ENCODE results near the gene PCDHGA12. TPM values are rescaled to one million over a fixed set of nuclear protein-coding genes. Genes with fewer than 3 reads are reported as not detected.
"Not testable (repeated sequence)": the region's sequence is repeated elsewhere in the genome, so short reads cannot be mapped to it uniquely, and the experiment has no call there.

PCDHGA12 gene
- total RNA-seq, 4 donors from 2014 or later: 3.4 to 9.1 (median 6.3) TPM

DNA sequence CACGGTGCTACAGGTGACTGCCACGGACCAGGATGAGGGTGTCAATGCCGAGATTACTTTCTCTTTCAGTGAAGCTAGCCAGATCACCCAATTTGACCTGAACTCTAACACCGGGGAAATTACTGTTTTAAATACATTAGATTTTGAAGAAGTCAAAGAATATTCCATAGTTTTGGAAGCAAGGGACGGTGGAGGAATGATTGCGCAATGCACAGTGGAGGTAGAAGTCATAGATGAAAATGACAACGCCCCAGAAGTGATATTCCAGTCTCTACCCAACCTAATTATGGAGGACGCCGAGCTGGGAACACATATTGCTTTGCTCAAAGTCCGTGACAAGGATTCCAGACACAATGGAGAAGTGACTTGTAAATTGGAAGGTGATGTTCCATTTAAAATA, 41.6 kb upstream of the PCDHGA12 start:
- intact Hi-C loops (cut with DNase I; ENCODE audit: low total_unique reads): no loop called here
- DNase-seq (ENCODE audit: low spot score in 2 of 2): no peak
- no peak overlapping the region for H3K4me3 ChIP-seq (ENCODE audit: low read depth, poor library complexity, severe bottlenecking)
- TF ChIP-seq, protein P1, sequence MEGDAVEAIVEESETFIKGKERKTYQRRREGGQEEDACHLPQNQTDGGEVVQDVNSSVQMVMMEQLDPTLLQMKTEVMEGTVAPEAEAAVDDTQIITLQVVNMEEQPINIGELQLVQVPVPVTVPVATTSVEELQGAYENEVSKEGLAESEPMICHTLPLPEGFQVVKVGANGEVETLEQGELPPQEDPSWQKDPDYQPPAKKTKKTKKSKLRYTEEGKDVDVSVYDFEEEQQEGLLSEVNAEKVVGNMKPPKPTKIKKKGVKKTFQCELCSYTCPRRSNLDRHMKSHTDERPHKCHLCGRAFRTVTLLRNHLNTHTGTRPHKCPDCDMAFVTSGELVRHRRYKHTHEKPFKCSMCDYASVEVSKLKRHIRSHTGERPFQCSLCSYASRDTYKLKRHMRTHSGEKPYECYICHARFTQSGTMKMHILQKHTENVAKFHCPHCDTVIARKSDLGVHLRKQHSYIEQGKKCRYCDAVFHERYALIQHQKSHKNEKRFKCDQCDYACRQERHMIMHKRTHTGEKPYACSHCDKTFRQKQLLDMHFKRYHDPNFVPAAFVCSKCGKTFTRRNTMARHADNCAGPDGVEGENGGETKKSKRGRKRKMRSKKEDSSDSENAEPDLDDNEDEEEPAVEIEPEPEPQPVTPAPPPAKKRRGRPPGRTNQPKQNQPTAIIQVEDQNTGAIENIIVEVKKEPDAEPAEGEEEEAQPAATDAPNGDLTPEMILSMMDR (IDR thresholded peaks at IDR 0.05): no peak
- no peak for TF ChIP-seq POLR2A (IDR thresholded peaks at IDR 0.05)
- 46 to 51% methylated on average over 10 of the region's 10 CpGs for WGBS, 2 donors

DNA sequence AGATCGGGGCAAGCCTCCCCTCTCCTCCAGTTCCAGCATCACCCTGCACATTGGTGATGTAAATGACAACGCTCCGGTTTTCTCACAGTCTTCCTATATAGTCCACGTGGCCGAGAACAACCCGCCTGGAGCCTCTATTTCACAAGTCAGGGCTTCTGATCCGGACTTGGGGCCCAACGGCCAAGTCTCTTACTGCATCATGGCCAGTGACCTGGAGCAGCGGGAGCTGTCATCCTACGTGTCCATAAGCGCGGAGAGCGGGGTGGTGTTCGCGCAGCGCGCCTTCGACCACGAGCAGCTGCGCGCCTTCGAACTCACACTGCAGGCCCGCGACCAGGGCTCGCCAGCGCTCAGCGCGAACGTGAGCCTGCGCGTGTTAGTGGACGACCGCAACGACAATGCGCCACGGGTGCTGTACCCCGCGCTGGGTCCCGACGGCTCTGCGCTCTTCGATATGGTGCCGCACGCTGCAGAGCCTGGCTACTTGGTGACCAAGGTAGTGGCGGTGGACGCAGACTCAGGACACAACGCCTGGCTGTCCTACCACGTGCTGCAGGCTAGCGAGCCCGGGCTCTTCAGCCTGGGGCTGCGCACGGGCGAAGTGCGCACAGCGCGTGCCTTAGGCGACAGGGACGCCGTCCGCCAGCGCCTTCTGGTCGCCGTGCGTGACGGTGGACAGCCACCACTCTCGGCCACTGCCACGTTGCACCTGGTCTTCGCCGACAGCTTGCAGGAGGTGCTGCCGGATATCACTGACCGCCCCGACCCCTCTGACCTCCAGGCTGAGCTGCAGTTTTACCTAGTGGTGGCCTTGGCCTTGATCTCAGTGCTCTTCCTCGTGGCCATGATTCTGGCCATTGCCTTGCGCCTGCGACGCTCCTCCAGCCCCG, 40.9 kb upstream of the PCDHGA12 start:
- H3K4me3 ChIP-seq (ENCODE audit: low read depth, poor library complexity, severe bottlenecking): no peak overlapping the region
- TF ChIP-seq POLR2A (IDR thresholded peaks at IDR 0.05): no peak
- TF ChIP-seq, protein P1 (IDR thresholded peaks at IDR 0.05): no peak
- intact Hi-C loops (cut with DNase I; ENCODE audit: low total_unique reads): no loop called here
- DNase-seq (ENCODE audit: low spot score in 2 of 2): peak in 1 of 2 donors; percentile 62
- 35 to 39% methylated on average over 31 to 42 of the region's 77 CpGs for WGBS, 2 donors

DNA sequence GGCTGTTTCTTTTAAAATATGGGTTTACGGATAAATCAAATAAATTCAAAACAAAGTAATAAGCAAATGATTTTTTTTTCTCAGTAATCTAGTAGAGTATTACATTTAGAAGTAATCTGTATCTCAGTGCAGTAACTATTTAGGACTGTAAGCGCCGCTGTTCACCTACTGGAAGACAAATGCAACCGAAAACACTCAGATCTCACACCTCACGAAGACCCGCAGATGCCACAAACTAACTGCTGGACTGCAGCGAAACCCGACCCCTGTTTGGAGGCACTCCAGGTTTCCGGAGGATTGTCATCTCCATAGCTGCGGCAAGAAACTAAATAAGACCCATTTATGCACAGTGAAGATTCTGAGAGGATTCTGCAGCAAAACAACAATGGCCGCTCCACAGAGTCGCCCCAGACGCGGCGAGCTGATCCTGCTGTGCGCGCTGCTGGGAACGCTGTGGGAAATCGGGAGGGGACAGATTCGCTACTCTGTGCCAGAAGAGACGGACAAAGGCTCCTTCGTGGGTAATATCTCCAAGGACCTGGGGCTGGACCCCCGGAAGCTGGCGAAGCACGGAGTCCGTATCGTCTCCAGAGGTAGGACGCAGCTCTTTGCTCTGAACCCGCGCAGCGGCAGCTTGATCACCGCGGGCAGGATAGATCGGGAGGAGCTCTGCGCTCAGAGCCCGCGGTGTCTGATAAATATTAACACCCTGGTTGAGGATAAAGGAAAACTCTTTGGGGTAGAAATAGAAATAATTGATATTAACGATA, 37.7 kb upstream of the PCDHGA12 start, which contains the start of gene PCDHGA8:
TSS of gene PCDHGA8 (plus strand) at position 205 of the 770 bp plus-strand sequence. CDS start at position 386, 181 bp downstream.
- WGBS, 2 donors: 27 to 34% methylated on average over 38 of the region's 38 CpGs

DNA sequence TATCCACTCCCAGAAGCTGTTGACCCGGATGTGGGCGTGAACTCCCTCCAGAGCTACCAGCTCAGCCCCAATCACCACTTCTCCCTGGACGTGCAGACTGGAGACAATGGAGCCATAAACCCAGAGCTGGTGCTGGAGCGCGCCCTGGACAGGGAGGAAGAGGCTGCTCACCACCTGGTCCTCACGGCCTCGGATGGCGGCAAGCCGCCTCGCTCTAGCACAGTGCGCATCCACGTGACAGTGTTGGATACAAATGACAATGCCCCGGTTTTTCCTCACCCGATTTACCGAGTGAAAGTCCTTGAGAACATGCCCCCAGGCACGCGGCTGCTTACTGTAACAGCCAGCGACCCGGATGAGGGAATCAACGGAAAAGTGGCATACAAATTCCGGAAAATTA, 37.0 kb upstream of the PCDHGA12 start:
- 32 to 37% methylated on average over 21 of the region's 21 CpGs for WGBS, 2 donors
- DNase-seq (ENCODE audit: low spot score in 2 of 2): no peak
- intact Hi-C loops (cut with DNase I; ENCODE audit: low total_unique reads): no loop called here
- H3K4me3 ChIP-seq (ENCODE audit: low read depth, poor library complexity, severe bottlenecking): no peak overlapping the region
- TF ChIP-seq, protein P1 (IDR thresholded peaks at IDR 0.05): no peak
- TF ChIP-seq POLR2A (IDR thresholded peaks at IDR 0.05): no peak

More for the DNA sequence above, 37.7 kb upstream of the PCDHGA12 start, which contains the start of gene PCDHGA8:
- TF ChIP-seq, protein P1 (IDR thresholded peaks at IDR 0.05): no peak
- TF ChIP-seq POLR2A (IDR thresholded peaks at IDR 0.05): no peak
- intact Hi-C loops (cut with DNase I; ENCODE audit: low total_unique reads): no loop called here
- no peak within 1 kb of the TSS for H3K4me3 ChIP-seq (ENCODE audit: low read depth, poor library complexity, severe bottlenecking)
- no peak for DNase-seq (ENCODE audit: low spot score in 2 of 2)

DNA sequence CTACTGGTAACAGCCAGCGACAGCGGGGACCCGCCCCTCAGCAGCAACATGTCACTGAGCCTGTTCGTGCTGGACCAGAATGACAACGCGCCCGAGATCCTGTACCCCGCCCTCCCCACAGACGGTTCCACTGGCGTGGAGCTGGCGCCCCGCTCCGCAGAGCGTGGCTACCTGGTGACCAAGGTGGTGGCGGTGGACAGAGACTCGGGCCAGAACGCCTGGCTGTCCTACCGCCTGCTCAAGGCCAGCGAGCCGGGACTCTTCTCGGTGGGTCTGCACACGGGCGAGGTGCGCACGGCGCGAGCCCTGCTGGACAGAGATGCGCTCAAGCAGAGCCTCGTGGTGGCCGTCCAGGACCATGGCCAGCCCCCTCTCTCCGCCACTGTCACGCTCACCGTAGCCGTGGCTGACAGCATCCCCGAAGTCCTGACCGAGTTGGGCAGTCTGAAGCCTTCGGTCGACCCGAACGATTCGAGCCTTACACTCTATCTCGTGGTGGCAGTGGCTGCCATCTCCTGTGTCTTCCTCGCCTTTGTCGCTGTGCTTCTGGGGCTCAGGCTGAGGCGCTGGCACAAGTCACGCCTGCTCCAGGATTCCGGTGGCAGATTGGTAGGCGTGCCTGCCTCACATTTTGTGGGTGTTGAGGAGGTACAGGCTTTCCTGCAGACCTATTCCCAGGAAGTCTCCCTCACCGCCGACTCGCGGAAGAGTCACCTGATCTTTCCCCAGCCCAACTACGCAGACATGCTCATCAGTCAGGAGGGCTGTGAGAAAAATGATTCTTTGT, 35.7 kb upstream of the PCDHGA12 start:
- intact Hi-C loops (cut with DNase I; ENCODE audit: low total_unique reads); DNase-seq (ENCODE audit: low spot score in 2 of 2); H3K4me3 ChIP-seq (ENCODE audit: low read depth, poor library complexity, severe bottlenecking): not testable (repeated sequence)
- WGBS, 2 donors: 33 to 40% methylated on average over 29 to 38 of the region's 53 CpGs

DNA sequence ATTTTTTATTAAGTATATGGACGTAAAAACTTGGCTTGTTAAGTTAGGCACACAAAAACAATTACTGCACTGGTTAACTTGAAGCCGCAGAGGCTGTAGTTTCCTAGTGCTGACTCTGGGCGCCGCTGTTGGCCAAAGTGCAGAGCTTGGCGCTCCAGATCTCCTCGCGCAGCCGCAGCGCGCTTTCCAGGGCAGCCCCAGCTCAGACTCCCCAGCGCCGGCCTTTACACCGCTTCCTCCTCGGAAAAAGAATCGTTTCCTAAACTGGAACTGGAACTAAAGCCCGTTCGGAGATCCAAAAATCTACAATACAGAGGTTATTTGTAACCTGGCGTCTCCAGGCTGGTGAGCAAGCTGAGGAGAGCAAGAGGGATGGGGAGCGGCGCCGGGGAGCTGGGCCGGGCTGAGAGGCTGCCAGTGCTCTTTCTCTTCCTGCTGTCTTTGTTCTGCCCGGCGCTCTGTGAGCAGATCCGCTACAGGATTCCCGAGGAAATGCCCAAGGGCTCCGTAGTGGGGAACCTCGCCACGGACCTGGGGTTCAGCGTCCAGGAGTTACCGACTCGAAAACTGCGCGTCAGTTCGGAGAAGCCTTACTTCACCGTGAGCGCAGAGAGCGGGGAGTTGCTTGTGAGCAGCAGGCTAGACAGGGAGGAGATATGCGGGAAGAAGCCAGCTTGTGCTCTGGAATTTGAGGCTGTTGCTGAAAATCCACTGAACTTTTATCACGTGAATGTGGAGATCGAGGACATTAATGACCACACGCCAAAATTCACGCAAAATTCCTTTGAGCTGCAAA, 32.4 kb upstream of the PCDHGA12 start, which contains the start of gene PCDHGB5:
TSS of gene PCDHGB5 (plus strand) at position 192 of the 796 bp plus-strand sequence. CDS start at position 373, 181 bp downstream.
- intact Hi-C loops (cut with DNase I; ENCODE audit: low total_unique reads); H3K4me3 ChIP-seq (ENCODE audit: low read depth, poor library complexity, severe bottlenecking): not testable (repeated sequence)

More for the DNA sequence above, 32.4 kb upstream of the PCDHGA12 start, which contains the start of gene PCDHGB5:
- 8 to 10% methylated on average over 22 to 27 of the region's 43 CpGs for WGBS, 2 donors
- peak in 1 of 2 donors; percentile 83 for DNase-seq (ENCODE audit: low spot score in 2 of 2)

All from lower leg skin (tissue), 4 donors.